NCI-H1417 (cell line): ENCODE measurements around the gene CABYR.
"Not testable (repeated sequence)": the region's sequence is repeated elsewhere in the genome, so short reads cannot be mapped to it uniquely, and the experiment has no call there.

Source experiments
- DNase-seq, 3 experiments: peaks; one replicate each; lab custom pipeline; 2025; lab: John Stamatoyannopoulos, UW

Gene CABYR

DNA sequence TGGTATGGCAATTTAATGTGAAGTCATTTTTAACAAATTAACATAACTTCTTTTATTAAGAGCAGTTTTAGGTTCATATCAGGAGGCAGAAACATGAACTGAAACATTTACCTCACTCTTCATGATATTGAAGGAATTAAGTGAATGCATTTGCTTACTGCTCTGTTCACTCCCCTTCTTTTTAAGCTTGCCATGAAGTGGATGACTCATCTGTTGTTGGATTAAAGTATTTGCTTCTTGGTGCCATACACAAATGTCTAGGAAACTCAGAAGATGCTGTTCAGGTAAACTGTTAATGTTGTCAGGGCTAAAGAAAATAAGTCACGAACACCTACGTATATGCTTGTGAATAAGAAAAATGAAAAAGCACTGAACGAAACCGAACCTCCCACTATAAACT, 10.2 kb upstream of the CABYR start:
- no peak for DNase-seq

DNA sequence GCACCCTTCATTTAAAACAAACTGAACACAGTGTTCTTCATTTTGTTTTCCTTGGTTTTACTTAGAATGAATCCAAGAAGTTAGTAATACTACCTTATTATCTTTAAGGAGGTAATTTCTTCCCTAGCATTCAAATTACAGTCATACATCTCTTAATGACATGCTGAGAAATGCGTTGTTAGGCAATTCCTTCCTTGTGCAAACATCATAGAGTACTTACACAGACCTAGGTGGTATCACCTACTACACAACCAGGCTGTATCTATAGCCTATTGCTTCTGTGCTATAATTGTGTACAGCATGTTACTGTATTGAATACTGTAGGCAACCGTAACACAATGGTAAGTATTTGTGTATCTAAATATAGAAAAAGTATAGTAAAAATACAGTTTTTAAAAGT, 8.4 kb upstream of the CABYR start:
- DNase-seq = peak in 2 of 3 experiments; percentile 22 to 80

DNA sequence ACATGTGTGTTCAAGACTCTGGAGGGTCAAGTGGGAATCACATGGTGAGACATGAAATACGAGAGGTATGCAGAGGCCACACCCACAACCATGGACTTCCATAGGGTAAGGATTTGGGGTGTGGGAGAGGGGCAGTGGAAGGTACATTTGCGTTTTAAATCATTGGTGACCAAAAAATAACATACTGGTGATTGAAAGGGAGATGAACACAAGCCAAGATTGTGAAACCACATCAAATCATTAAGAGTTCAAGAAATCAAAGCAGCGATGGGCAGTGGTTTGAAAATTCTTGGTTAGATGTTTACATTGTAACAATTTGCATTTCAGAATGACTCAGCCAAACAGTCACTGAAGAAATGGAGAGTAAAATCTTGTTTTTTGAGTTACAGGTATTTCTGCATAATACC, 1.9 kb upstream of the CABYR start:
- no peak for DNase-seq

DNA sequence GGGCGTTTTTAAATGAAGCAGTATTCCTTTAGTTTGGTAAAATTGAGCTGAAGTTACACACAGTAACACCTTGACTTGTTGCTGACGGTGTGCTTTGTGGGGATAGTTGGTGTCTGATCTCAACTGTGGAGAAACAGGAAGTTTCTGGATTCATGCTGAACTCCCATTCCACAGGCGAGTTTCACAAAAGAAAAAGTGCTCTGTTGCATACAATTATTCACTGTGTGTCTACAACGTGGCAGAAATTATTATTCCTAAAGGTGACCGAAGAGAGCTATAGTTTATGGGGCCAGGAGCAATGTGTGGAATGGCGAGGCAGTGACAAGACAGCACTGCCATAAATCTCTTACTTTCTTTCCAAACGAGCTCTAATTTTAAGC, 463 bp upstream of the CABYR start:
- DNase-seq = no peak

DNA sequence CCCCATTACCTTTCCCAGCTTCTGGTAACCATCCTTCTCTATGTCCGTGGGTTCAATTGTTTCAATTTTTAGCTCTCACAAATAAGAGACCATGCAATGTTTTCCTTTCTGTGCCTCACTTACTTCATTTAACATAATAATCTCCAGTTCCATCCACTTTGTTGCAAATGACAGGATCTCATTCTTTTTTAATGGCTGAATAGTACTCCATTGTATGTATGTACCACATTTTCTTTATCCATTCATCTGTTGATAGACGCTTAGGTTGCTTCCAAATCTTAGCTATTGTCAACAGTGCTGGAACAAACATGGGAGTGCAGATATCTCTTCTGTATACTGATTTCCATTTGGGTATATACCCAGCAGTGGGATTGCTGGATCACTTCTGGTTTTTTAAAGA, 1.8 kb downstream of the CABYR start:
- no peak for DNase-seq

DNA sequence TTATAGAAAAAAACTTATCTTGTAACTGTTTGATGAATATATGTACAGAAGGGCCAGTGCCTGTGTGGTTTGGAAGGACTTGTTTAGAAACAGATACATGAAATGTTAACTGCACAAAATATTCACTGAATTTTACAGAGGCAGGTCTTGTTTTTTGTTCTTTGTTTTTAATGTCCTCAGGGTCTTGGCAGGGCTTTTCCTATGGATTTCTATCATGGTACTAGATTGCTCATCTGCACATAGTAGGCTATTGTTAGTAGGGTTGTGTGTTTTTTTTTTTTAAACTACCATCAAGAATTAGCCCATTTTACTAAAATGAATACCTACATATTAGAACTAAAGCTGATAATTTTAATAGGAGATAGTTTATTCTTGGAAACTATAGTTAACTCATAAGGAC, 3.5 kb downstream of the CABYR start:
- no peak for DNase-seq

DNA sequence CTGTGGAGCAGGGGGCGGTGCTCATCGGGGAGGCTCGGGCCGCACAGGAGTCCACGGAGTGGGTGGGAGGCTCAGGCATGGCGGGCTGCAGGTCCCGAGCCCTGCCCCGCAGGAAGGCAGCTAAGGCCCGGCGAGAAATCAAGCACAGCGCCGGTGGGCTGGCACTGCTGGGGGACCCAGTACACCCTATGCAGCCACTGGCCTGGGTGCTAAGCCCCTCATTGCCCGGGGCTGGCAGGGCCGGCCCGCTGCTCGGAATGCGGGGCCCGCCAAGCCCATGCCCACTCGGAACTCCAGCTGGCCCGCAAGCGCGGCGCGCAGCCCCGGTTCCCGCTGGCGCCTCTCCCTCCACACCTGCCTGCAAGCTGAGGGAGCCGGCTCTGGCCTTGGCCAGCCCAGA, 10.7 kb downstream of the CABYR start:
- DNase-seq = not testable (repeated sequence)

DNA sequence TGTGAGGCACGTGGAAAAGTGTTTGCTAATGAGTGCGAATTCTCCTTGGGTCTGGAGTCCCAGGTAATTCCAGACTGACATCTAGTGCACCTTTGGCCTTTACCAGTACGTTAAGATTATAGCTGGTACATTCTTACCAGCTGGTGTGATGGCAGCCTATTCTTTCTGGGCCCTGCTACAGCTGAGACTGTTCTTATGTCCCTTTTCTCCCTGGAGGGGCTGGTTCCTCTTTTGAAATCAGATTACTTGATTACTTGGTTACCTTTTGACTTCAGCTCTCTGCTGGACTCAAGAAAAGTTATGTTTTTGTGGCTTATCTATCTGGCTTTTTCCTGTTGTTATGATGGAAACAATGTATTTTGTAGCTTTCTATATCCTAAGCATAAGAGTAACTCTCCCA, 14.5 kb downstream of the CABYR start:
- DNase-seq = no peak

DNA sequence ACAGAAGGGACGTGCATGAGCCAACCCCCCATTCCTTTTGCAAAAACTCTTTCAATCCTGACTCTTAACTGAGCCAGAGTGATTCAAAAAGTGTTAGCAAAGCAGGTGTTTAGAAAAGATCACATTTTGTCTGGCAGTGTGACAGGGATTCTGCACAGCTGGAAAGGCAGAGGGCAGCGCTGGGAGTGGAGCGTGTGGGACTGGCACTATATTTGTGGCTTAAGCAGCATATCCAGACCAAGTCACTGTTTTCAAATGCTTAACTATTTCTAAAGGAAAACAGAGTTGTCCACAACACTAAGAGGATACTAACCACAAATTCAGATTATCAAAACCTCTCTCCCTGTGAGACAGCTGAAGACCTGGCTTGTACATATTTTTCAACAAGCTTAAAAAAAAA, 19.0 kb downstream of the CABYR start:
- DNase-seq = no peak

DNA sequence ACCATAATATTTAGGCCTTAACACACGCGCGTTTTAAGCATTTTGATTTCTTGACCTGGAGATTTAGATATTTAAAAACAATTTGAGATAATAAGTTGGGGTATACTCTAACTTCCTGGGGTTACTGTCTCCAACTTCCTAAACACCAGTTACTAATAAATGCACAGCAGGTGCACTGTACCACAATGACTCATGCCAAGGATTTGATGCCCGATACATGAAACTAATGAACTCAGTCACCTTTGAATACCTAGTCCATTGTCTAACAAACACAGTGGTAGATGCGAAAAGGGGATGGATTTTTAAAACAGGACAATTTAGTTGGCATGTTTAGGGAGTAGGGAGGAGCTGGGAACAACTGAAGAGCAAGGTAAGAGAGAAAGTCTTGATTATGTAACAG, 21.2 kb downstream of the CABYR start:
- no peak for DNase-seq

DNA sequence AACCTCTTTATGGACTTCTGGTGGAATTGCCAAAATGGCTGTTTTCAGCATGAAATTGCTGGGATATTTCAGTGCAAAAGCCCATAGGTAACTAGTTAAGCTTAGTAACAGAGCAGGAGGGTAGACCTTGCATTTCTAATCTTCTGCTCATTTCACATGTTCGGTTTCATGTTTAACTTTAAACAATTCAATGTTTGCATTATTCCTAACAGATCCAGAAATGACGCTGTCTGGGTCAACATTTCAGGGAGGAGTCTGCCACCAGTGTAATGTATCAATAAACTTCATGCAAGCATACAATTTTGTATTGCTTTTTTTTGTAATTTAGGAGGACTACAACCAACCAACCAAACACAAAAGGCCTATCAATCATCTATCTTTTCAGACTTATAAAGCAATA, 22.4 kb downstream of the CABYR start:
- DNase-seq = no peak

DNA sequence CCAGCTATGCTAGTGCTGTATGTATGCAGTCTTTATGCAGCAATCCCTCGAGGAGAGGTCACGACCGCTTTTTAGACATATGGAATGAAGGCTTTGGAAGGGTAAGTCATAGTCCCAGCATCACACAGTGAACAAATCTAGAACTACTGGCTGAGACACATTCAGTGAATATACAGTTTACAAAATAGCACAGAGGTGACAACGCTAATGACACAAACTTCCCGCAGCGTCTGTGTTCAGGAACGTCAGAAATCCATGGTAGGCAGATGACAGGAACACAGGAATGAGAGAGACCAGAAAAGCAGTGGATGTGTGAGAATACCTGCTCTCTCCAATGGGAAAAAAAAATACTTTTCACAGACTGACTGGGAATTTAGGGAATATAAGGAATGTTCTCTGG, 29.6 kb downstream of the CABYR start:
- no peak for DNase-seq

DNA sequence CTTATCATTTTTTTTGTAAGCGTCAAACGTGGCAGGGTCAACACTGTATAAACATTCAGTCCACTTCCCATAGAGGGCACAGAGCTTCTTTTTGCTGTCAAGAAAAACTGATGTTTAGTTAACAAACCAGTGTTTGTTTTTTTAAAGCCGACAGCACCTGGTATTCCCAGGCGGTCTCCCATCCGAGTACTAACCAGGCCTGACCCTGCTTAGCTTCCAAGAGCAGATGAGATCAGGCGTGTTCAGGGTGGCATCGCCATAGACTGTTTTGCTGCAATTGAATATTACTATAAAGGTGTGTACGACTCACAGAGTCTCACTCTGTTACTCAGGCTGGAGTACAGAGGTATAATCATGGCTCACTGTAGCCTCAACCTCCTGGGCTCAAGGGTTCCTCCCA, 31.5 kb downstream of the CABYR start:
- peak in 1 of 3 experiments; percentile 13 for DNase-seq

DNA sequence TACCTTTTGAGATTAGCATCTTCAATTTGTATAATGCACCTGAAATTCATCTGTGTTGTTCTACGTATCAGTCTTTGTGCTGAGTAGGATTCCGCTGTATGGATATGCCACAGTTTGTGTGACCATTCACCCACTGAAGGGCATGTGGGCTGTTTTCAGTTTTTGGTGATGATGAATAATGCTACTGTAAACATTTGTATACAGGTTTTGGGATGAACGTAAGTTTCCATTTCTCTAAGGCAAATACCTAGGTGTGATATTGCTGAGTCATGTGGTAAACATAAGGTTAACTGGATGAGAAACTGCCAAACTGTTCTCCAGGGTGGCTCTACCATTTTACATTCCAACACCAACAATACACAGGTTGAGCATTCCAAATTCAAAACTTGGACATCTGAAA, 35.1 kb downstream of the CABYR start:
- DNase-seq = no peak

DNA sequence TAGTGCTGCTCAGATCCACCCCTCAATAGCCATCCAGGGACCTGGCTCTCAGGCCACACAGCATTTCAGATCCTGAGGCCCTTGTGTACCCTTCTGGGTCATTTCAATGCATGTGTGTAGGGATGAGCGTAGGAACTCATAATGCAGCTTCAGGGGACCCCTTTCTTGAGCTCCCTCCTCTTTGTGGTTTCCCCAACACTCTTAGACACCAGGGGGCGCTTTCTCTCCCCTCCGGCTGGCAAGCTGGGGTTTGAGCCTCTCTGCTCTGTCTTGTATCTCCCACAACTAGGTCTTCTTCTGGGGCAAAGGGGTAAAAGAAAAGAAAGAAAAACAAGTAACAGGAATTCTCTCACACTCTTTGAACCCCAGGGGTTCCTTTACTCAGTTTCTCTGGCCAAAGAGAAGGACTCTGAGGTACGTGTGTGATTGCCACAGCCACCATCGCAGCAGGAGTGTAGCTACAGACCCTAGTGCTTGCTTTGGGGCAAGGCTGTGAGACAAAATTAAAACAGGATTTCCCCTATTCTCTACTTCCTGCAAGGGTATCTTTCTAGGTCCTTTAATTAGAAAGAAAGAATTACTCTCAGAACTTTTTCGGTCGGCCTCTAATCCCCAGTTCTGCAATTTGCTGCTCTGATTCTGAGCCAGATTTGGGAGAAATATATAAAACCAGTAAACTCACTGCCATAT, 38.0 kb downstream of the CABYR start:
- DNase-seq = peak; percentile 5 to 64 (median 19)

DNA sequence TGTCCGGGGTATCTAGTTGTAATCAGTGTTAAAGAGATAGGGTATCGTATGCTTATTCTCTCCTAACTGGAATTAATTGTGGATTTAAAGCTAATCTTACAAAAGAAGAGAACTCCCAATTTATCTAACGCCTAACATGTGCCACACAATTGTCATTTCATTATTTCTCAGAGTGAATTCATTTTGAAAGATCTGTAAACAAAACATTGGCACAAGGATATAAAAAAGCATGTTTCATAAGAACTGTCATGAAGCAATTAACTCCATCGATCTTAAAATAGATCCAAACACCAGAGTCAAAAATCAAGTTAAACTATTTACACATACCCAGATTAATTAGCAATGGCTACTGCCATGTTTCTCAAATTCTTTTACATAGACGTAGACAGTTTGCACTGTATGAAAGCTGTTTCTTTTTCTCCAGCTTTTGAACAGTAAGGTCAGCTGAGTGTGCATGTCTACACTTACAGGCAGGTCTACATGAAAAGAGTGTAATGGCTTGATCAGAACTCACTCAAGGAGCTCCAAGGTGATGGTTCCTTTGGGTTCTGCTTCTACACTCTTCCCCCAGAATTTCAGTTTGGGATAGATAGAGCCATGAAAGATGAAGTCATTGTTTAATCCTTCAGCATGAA, 38.8 kb downstream of the CABYR start:
- no peak for DNase-seq

DNA sequence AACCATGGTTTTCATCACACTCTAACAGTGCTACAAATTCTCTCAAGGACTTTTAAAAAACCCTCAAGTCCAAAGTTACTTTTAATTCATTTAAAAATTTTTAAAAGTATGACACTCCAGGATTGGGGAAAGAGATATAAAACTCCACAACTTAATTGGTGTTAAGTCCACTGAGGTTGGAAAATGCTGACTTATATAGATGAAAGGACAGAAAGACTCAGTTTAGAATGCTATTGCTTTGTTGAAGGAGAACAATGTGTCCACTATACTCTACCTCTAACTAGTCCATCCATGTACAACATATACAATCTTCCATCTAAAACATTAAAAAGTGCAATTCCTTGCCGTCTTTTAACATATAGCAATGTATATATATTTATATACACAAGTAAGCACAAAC, 41.2 kb downstream of the CABYR start:
- DNase-seq = no peak

DNA sequence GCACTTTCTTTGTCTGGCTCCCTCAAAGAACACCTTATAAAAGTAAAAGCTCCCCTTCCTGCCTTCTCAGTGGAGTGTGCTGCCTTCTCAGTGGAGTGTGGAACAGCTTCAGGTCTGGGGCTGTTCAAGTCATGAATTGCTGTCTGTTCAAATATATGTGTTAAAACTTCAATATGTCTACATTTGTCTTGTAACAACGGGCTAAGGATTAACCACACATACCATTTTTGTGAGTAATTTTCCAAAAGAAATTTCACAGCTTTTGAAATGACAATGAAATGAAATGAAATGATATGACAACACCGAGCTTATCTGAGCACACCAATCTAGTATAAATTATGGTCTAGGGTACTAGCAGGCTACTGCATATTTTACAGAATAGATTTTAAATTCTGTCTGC, 42.9 kb downstream of the CABYR start:
- DNase-seq = no peak

DNA sequence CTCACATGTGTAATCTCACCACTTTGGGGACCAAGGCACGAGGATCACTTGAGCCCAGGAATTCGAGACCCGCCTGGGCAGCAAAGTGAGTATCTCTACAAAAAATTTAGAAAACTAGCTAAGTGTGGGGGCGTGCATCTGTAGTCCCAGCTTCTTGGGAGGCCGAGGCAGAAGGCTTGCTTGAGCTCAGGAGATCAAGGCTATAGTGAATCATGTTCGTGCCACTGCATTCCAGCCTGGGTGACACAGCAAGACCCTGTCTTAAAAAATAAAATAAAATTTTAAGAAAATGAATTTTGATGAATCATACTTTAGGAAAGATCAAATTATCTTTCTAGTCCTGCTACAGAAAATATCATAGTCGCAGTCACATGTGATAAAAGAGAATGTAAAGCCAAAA, 46.9 kb downstream of the CABYR start:
- no peak for DNase-seq

DNA sequence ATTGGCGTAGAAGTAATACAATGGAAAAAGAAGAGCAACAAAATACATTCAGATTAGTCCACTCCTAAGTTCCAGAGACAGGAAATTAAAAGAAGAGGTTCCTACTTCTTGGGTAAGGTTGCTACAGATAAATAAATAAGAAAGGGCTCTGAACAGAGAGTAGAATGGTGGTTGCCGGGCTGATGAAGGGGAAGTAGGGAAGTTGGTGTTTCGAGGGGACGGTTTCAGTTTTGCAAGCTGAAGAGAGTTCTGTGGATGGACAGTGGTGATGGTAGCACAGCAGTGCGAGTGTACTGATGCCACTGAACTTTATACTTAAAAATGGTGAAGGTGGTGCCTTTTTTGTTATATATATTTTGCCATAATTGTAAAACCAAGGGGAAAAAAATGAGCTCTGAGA, 48.2 kb downstream of the CABYR start:
- DNase-seq = no peak

DNA sequence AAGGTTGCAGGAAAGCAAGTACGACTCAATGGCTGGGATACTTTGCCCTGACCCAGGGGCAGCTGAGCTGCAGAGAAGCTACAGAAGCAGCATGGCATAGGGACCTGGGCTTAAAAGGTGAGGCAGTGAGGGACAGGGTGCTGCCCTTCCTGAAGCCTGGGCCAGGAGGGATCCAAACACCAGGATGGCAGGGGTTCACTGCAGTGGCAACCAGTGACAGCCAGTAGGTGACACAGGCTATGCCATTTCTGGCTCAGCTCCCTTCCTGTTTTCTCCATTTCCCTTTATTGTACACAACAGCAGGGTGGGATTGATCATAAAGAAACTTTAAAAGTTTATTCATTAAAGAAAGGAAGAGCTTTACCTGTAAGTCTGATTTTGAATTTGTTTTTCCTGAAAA, 48.8 kb downstream of the CABYR start:
- no peak for DNase-seq

DNA sequence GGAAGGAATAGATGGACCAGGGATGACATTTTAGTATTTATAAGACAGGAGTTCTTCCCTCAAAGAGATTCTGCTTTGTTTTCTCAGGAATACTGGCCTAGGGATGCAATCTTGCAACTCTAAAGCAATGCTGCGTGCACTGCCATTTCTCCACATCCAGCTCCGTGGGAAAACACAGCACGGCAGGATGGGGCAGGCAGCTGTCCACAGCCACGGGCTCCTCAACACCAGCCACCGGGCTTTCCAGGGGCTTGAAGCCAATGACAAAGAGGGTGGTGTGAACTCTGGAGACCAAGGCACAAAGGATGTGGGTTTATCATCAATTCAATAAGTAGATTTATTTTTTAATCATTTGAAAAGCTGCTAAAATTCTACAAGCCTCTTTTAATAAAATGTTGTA, 49.3 kb downstream of the CABYR start:
- DNase-seq = no peak

DNA sequence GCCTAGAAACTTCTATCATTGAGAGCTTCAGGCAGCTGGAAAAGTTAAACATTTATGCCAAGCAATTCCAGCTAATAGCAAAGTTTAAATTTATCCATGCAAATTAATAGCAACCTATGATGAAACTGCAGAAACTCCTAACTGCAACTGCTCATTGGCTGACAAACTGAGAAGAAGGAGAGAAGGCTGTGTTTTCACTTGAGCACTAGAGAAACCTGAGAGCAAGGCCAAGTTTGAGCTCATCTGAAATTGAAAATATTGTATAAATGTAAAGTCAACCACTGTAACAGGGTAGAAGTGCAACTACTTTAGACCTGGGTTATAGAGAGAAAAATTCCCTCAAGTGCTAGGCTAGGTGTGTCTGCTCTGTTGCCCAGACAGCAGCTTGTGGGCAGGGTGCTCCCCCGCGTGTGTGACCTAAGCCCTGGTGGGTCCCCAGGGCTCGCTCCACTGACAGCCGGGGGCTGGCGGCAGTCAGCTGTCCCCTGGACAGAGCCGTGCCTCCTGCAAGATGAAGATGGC, 50.2 kb downstream of the CABYR start:
- no peak for DNase-seq
